ENCODE data around the gene SUMO3.

- TF ChIP-seq RNF2 (IDR thresholded peaks at IDR 0.05; ENCODE audit: borderline replicate concordance, low read depth, low read length, missing control alignments, poor library complexity, severe bottlenecking) = no peak
- no peak for TF ChIP-seq HDAC2 (IDR thresholded peaks at IDR 0.05; ENCODE audit: borderline replicate concordance in 1 of 2, low read depth in 2 of 2, low read length in 2 of 2)
Observed at GRCh38 chr21:44805859-44806258, 12.0 kb downstream of the SUMO3 start.
